Astrocyte (in vitro differentiated cells and primary cell): Measurements from ENCODE around the gene CCL5. TPM values are rescaled to one million over a fixed set of nuclear protein-coding genes. Genes with fewer than 3 reads are reported as not detected.

ENCODE experiments used
- DNase-seq: peaks from one replicate; pipeline ENCODE4 v3.0.0-alpha.2; 2010; ENCODE audit warnings: low read depth
- FAIRE-seq: peaks from 2 replicates; lab custom pipeline; 2011; peaks lifted over from hg19 to GRCh38; lab: Jason Lieb, UNC
- H2AFZ ChIP-seq: 2 replicates; pipeline ENCODE4 v1.6.0; 2012; ENCODE audit warnings: low read depth, low read length, inconsistent platforms
- H3K27ac ChIP-seq: 2 replicates; pipeline ENCODE4 v1.5.1; 2011; ENCODE audit warnings: low read depth, low read length, inconsistent platforms
- H3K27me3 ChIP-seq: 2 replicates; pipeline ENCODE4 v1.6.0; 2011; ENCODE audit warnings: low read length, inconsistent platforms; ENCODE audit not compliant: insufficient read depth
- H3K36me3 ChIP-seq: 2 replicates; pipeline ENCODE4 v1.5.1; 2011; ENCODE audit warnings: low read length, inconsistent platforms; ENCODE audit not compliant: insufficient read depth
- H3K4me1 ChIP-seq: 2 replicates; pipeline ENCODE4 v1.5.1; 2011; ENCODE audit warnings: low read length, inconsistent platforms; ENCODE audit not compliant: insufficient read depth
- H3K4me2 ChIP-seq: 2 replicates; pipeline ENCODE4 v1.6.0; 2012; ENCODE audit warnings: low read length, inconsistent platforms
- H3K4me3 ChIP-seq: 2 replicates; pipeline ENCODE4 v1.5.1; 2011; ENCODE audit warnings: low read depth, mild to moderate bottlenecking, low read length, inconsistent platforms; ENCODE audit not compliant: insufficient read depth
- H3K79me2 ChIP-seq: 2 replicates; pipeline ENCODE4 v1.6.0; 2012; ENCODE audit warnings: mild to moderate bottlenecking, low read length, inconsistent platforms; ENCODE audit not compliant: insufficient read depth
- H3K9ac ChIP-seq: 2 replicates; pipeline ENCODE4 v1.6.0; 2012; ENCODE audit warnings: mild to moderate bottlenecking, low read length, inconsistent platforms
- H3K9me3 ChIP-seq: 2 replicates; pipeline ENCODE4 v1.5.1; 2012; ENCODE audit warnings: low read depth, mild to moderate bottlenecking, low read length, inconsistent platforms; ENCODE audit not compliant: insufficient read depth
- H4K20me1 ChIP-seq: 2 replicates; pipeline ENCODE4 v1.6.0; 2012; ENCODE audit warnings: low read length, inconsistent platforms; ENCODE audit not compliant: insufficient read depth
- H3K27ac Mint-ChIP-seq: one replicate; pipeline ENCODE4 v1.8.0; 2021; ENCODE audit warnings: mild to moderate bottlenecking, mixed read lengths; ENCODE audit not compliant: unreplicated experiment
- H3K27me3 Mint-ChIP-seq: one replicate; pipeline ENCODE4 v1.8.0; 2021; ENCODE audit warnings: low read depth, mixed read lengths; ENCODE audit not compliant: unreplicated experiment
- H3K36me3 Mint-ChIP-seq: one replicate; pipeline ENCODE4 v1.8.0; 2021; ENCODE audit warnings: low read depth, mixed read lengths; ENCODE audit not compliant: unreplicated experiment
- H3K4me1 Mint-ChIP-seq: one replicate; pipeline ENCODE4 v1.8.0; 2021; ENCODE audit warnings: low read depth, mixed read lengths; ENCODE audit not compliant: unreplicated experiment
- H3K4me3 Mint-ChIP-seq: one replicate; pipeline ENCODE4 v1.8.0; 2021; ENCODE audit warnings: mild to moderate bottlenecking, moderate library complexity, mixed read lengths; ENCODE audit not compliant: unreplicated experiment
- H3K9me3 Mint-ChIP-seq: one replicate; pipeline ENCODE4 v1.8.0; 2021; ENCODE audit warnings: mild to moderate bottlenecking, mixed read lengths; ENCODE audit not compliant: unreplicated experiment
- CTCF ChIP-seq: IDR thresholded peaks from 2 replicates; pipeline ENCODE4 v1.5.1; 2011; ENCODE audit warnings: low read depth, mild to moderate bottlenecking, inconsistent platforms, low read length, moderate library complexity; ENCODE audit not compliant: insufficient read depth
- EZH2 ChIP-seq: IDR thresholded peaks from 2 replicates; pipeline ENCODE4 v1.6.1; 2012; ENCODE audit warnings: mild to moderate bottlenecking, low read length, inconsistent platforms; ENCODE audit not compliant: insufficient read depth
- total RNA-seq: library from RNA; stranded (reverse); gene quantifications from 2 replicates; pipeline ENCODE4 v1.2.1, GENCODE V29; 2021

CCL5 gene
- total RNA-seq, 1 donor from 2014 or later: 71.3 TPM

- Histone ChIP-seq H3K4me1 (no peaks in the 10 kb centered on the region), H3K4me3 (no peak overlapping the region), H4K20me1 (peaks cover 62% of the 10 kb centered on the region), H2AFZ (no peak overlapping the region), H3K36me3 (peaks cover 43% of the 10 kb centered on the region), H3K4me2 (no peak overlapping the region), H3K9ac (no peak overlapping the region), H3K79me2 (peaks cover 9% of the 10 kb centered on the region), H3K9me3 (no peaks in the 10 kb centered on the region), H3K27ac (no peak overlapping the region), H3K27me3 (no peaks in the 10 kb centered on the region)
- no peaks in the 10 kb centered on the region for H3K27me3 Mint-ChIP-seq
- TF ChIP-seq CTCF (no peak), EZH2 (no peak)
- DNase-seq (peak; percentile 44), FAIRE-seq (no peak)
- peak overlapping the region; percentile 45 for H3K27ac Mint-ChIP-seq
- H3K36me3 Mint-ChIP-seq: peaks cover 12% of the 10 kb centered on the region
- H3K9me3 Mint-ChIP-seq: no peaks in the 10 kb centered on the region
- H3K4me3 Mint-ChIP-seq: no peak overlapping the region
- H3K4me1 Mint-ChIP-seq: peaks cover 17% of the 10 kb centered on the region
Measured at GRCh38 chr17:35846055-35846809, 33.9 kb downstream of the CCL5 start.

- Mint-ChIP-seq H3K9me3 (no peaks in the 10 kb centered on the region), H3K36me3 (peaks cover 18% of the 10 kb centered on the region), H3K27ac (no peak overlapping the region), H3K27me3 (no peaks in the 10 kb centered on the region), H3K4me3 (no peak overlapping the region), H3K4me1 (peaks cover 17% of the 10 kb centered on the region)
- Histone ChIP-seq H3K27ac (no peak overlapping the region), H3K9ac (no peak overlapping the region), H2AFZ (no peak overlapping the region), H3K4me1 (no peaks in the 10 kb centered on the region), H3K9me3 (no peaks in the 10 kb centered on the region), H3K4me3 (no peak overlapping the region), H3K27me3 (no peaks in the 10 kb centered on the region), H3K4me2 (no peak overlapping the region), H3K79me2 (peaks cover 9% of the 10 kb centered on the region), H3K36me3 (peaks cover 46% of the 10 kb centered on the region), H4K20me1 (peaks cover 54% of the 10 kb centered on the region)
- FAIRE-seq (no peak), DNase-seq (no peak)
- TF ChIP-seq CTCF (no peak), EZH2 (no peak)
Measured at GRCh38 chr17:35844547-35844946, 35.6 kb downstream of the CCL5 start.

DNA sequence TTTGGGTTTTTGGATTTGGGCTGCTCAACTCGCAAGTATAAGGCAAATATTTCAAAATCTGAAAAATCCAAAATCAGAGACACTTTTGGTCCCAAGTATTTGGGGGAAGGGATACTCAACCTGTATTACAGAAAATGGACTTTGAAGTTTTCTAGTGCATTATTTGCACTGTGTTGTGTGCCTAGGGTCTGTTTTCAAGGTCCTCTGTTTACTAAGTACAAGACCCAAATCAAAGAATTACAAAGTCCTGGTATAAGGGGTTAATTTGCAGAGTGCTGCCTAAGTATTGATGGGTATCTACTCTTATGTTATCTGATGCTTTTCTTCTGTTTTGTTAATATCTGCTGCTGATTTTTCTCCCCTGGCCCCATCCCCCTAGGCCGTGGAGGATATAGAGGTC, 36.5 kb downstream of the CCL5 start:
- H3K79me2 ChIP-seq: peaks cover 9% of the 10 kb centered on the region
- H3K27ac ChIP-seq: no peak overlapping the region
- H4K20me1 ChIP-seq: peaks cover 46% of the 10 kb centered on the region
- H3K36me3 Mint-ChIP-seq: peaks cover 17% of the 10 kb centered on the region
- H3K27me3 ChIP-seq: no peaks in the 10 kb centered on the region
- no peak overlapping the region for H3K4me3 ChIP-seq
- H2AFZ ChIP-seq: no peak overlapping the region
- H3K36me3 ChIP-seq: peaks cover 49% of the 10 kb centered on the region
- DNase-seq: no peak
- H3K4me2 ChIP-seq: no peak overlapping the region
- no peak for FAIRE-seq
- peaks cover 17% of the 10 kb centered on the region for H3K4me1 Mint-ChIP-seq
- H3K4me1 ChIP-seq: no peaks in the 10 kb centered on the region
- no peaks in the 10 kb centered on the region for H3K9me3 Mint-ChIP-seq
- no peak overlapping the region for H3K4me3 Mint-ChIP-seq
- H3K27me3 Mint-ChIP-seq: no peaks in the 10 kb centered on the region
- no peaks in the 10 kb centered on the region for H3K9me3 ChIP-seq
- no peak overlapping the region for H3K27ac Mint-ChIP-seq
- no peak for TF ChIP-seq EZH2
- no peak for TF ChIP-seq CTCF
- H3K9ac ChIP-seq: no peak overlapping the region
